GM20000 (cell line): ENCODE results near the gene NET1.

Source experiments
- DNase-seq: peaks from one replicate; pipeline ENCODE4 v3.0.0; 2012; ENCODE audit warnings: low spot score
- TF ChIP-seq, protein P1 (sequence below): IDR thresholded peaks from 2 replicates; pipeline ENCODE4 v1.5.1; 2012; ENCODE audit warnings: mild to moderate bottlenecking, control low read depth; ENCODE audit errors: extremely low read depth, missing control alignments

NET1 gene

DNA sequence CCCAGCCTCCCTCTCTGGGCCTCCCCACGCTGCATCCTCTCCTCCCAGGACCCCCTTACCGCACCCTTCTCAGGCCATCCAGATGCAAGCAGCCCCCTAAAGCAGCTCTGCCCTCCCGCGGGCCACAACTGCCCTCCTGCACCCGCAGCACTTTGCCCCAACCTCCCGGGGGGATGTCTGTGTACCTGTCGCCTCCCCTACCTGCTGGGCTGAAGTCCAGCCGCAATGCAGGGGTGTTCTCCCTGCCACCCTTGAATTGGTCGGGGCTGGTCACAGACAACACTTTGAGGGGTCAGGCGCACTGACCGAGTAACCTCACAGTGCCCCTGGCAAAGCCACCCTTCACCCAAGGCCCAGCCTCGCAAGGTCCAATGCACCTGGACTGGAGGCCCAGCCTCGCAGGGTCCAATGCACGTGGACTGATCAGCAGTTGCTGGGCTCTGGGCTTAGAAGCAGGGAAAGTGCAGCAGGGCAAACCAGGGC, 95.3 kb downstream of the NET1 start:
- TF ChIP-seq, protein P1, sequence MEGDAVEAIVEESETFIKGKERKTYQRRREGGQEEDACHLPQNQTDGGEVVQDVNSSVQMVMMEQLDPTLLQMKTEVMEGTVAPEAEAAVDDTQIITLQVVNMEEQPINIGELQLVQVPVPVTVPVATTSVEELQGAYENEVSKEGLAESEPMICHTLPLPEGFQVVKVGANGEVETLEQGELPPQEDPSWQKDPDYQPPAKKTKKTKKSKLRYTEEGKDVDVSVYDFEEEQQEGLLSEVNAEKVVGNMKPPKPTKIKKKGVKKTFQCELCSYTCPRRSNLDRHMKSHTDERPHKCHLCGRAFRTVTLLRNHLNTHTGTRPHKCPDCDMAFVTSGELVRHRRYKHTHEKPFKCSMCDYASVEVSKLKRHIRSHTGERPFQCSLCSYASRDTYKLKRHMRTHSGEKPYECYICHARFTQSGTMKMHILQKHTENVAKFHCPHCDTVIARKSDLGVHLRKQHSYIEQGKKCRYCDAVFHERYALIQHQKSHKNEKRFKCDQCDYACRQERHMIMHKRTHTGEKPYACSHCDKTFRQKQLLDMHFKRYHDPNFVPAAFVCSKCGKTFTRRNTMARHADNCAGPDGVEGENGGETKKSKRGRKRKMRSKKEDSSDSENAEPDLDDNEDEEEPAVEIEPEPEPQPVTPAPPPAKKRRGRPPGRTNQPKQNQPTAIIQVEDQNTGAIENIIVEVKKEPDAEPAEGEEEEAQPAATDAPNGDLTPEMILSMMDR, result no peak
- no peak for DNase-seq

DNA sequence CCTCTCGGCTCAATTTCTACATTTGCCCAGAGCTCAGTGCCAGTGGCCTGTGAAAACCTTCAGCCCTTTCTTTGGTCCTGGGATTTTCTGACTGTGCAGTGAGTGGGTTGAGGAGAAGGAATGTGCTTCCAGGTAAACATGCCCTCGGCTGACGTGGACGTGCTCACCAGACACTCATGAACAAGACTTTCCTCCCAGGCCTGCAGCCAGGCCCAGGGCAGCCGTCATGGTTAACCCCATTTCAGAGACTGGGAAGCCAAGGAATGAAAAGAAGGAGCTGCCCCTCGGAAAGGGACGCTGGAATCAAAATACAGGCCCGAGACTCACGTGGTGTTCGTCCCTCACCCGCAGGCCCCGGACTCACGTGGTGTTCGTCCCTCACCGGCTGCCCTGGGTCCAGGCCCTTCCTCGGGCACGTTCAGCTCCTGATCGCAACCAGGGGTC, 95.8 kb downstream of the NET1 start:
- TF ChIP-seq, protein P1, result no peak

More for the DNA sequence above, 95.8 kb downstream of the NET1 start:
- DNase-seq, result no peak
